GM18505 (cell line): Measurements from ENCODE around the gene IPO9.
A peak's percentile ranks its signal among the peaks of the same experiment; 100 is the strongest.
"Not testable (repeated sequence)": the region's sequence is repeated elsewhere in the genome, so short reads cannot be mapped to it uniquely, and the experiment has no call there.

Experiments used
- ATAC-seq: cut with Tn5 transposase; IDR thresholded peaks from one replicate; pipeline ENCODE4 v1.9.1; 2021; ENCODE audit not compliant: unreplicated experiment
- POLR2A ChIP-seq: IDR thresholded peaks from 4 replicates; pipeline ENCODE4 v1.6.1; 2011; ENCODE audit warnings: borderline replicate concordance; ENCODE audit not compliant: insufficient read depth, insufficient read length; ENCODE audit errors: extremely low read depth

The IPO9 gene

DNA sequence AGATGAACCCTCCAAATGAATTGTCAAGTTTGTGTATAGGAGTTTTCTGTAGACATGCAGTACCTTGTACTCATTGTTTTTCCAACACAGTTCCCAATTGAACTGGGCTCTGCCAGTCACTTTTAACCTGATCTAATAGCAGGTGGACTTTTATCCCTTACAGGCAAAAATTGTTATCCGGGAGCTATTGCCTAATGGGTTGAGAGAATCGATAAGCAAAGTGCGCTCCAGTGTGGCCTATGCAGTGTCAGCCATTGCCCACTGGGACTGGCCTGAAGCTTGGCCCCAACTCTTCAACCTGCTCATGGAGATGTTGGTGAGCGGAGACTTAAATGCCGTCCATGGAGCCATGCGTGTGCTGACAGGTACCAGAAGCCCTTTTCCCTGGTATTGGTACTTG is 19.3 kb downstream of the IPO9 start:
- no peak for ATAC-seq
- TF ChIP-seq POLR2A, result no peak

- no peak for TF ChIP-seq POLR2A
- no peak for ATAC-seq
Observed at GRCh38 chr1:201849372-201850052, 20.6 kb downstream of the IPO9 start.

GRCh38 chr1:201850053-201850397 is 21.1 kb downstream of the IPO9 start:
- no peak for ATAC-seq
- TF ChIP-seq POLR2A, result no peak

DNA sequence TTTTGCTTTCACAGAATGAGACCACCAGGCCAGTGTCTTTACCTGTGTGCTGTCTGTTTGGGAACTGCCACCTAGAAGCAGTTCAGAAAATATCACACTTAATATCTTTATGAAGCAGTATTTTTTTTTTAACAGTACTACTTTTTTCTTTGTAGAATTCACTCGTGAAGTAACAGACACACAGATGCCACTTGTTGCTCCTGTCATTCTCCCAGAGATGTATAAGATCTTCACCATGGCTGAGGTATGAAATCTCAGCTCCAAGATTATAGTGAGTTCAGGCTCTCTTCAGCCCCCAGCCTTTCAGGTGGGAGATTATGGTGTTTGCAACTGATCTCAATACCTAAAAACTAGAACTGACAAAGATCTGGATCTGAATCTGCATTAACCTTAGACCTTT is 23.0 kb downstream of the IPO9 start:
- TF ChIP-seq POLR2A, result no peak
- ATAC-seq, result no peak

DNA sequence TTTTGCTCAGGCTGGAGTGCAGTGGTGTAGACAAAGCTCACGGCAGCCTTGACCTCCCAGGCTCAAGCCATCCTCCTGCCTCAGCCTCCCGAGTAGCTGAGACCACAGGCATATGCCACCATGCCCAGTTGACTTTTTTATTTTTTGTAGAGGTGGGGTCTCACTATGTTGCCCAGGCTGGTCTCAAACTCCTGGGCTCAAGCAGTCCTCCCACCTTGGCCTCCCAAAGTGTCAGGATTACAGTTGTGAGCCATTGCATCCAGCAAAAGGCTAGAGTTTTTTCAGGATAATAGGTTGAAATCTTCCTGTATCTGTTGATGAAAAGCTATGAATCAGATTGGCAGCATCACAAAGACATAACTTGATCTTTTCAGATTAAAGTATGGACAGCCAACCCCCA is 27.8 kb downstream of the IPO9 start:
- not testable (repeated sequence) for ATAC-seq

- no peak for ATAC-seq
- no peak for TF ChIP-seq POLR2A
Observed at GRCh38 chr1:201859424-201859823, 30.5 kb downstream of the IPO9 start.

- no peak for ATAC-seq
- no peak for TF ChIP-seq POLR2A
Observed at GRCh38 chr1:201861448-201861847, 32.5 kb downstream of the IPO9 start.

- ATAC-seq, result no peak
- no peak for TF ChIP-seq POLR2A
Observed at GRCh38 chr1:201870397-201870796, 41.4 kb downstream of the IPO9 start.

GRCh38 chr1:201874672-201875071 is 45.7 kb downstream of the IPO9 start:
- no peak for TF ChIP-seq POLR2A

GRCh38 chr1:201876148-201876818 is 47.3 kb downstream of the IPO9 start:
- no peak for ATAC-seq
- no peak for TF ChIP-seq POLR2A

More at GRCh38 chr1:201874672-201875071, 45.7 kb downstream of the IPO9 start:
- no peak for ATAC-seq

GRCh38 chr1:201877877-201878401 is 49.0 kb downstream of the IPO9 start:
- TF ChIP-seq POLR2A, result no peak
- ATAC-seq, result no peak

DNA sequence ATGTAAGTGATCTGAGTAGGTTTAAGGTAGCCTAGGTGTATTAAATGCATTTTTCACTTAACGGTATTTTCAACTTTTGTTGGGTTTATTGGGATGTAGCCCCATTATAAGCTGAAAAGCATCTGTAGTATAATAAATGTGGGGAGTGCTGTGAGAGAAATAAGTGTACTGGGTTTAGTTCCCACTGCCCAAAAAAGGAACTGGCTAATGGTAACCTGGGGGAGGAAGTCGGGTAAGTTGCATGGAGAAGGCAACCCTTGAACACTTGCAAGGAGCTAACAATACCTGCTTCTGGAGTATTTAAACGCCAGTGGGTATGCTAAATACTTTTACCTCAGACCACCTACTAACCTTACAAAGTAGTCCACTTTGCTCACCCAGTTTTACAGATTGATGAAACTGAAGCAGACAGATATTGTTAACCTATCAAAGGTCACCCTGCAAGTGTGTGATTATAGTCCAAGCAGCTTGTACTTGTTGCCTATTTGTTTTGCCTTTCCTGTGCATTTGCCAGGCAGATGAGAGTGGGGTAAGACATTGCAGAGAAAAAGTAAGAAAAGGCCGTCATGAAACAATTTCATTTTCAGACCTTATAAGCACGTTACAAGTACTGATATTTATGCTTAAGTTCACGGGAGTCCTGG is 52.1 kb downstream of the IPO9 start:
- TF ChIP-seq POLR2A, result no peak
- no peak for ATAC-seq

- no peak for TF ChIP-seq POLR2A
- ATAC-seq, result no peak
Observed at GRCh38 chr1:201881617-201882016, 52.7 kb downstream of the IPO9 start.

DNA sequence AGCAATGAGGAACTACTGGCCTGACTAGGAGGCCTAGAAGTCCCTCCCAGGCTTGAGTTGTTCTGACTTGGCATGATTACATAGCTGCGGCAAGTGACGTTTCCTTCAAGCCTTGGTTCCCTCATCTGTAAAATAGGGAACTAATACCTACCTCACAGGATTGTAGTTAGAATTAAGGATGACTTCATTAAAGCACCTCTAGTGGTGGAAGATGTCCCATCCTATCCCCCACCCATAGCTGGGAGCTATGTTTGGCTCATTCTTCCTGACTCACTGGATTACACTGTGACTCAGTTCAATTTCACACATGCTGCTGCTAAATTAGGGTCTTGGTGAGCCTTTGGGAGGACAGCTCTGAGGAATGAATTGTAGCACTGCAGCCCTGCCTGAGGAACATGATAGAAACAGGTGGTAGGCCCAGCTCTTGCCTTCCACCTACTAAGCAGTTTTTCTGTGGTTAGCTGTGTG is 53.7 kb downstream of the IPO9 start:
- peak; percentile 54 for ATAC-seq
- no peak for TF ChIP-seq POLR2A
